Measurements from ENCODE around the gene DCC. TPM values are rescaled to one million over a fixed set of nuclear protein-coding genes. Genes with fewer than 3 reads are reported as not detected.

DCC gene
- total and polyA plus RNA-seq, 2 of the 8 experiments (the other 6 are each of a cell fraction or from before 2014, with no cell fraction given): 0.14 to 1.4 TPM

GRCh38 chr18:52496426-52496825 lies 156.4 kb downstream of the DCC start:
- ChIA-PET POLR2A (ENCODE audit: partially characterized antibody) (no interaction called here), CTCF (ENCODE audit: partially characterized antibody) (interaction anchor here (0.6 kb wide), 1 partner anchor 519 kb away, joined by 3 read pairs; no protein-coding TSS in a partner anchor)
- Histone ChIP-seq H3K18ac (ENCODE audit: extremely low read depth, low read length) (no peak overlapping the region), H3K9ac (replicated peaks in 1 of 4; ENCODE audit: extremely low read depth in 1 of 4, low read depth in 3 of 4, low read length in 3 of 4) (no peak overlapping the region), H2BK120ac (replicated peaks; ENCODE audit: low read depth, low read length) (no peak overlapping the region), H3K56ac (replicated peaks; ENCODE audit: insufficient read length, low read depth, low read length) (no peak overlapping the region), H3K9me3 (ENCODE audit: insufficient read depth in 2 of 2, low read depth in 1 of 2, low read length in 1 of 2) (peaks cover 0 to 4% of the 10 kb centered on the region in 2 experiments; a peak in 1 of 4 replicates), H4K91ac (replicated peaks; ENCODE audit: insufficient read length, low read length) (no peak overlapping the region), H3K79me1 (ENCODE audit: low read depth, low read length) (no peaks in the 10 kb centered on the region), H3K4ac (replicated peaks; ENCODE audit: insufficient read length, low read depth, low read length) (no peak overlapping the region), H3K27ac (ENCODE audit: low read depth, low read length) (no peak overlapping the region), H2BK12ac (ENCODE audit: low read depth, low read length) (no peak overlapping the region), H3K4me2 (ENCODE audit: insufficient read depth in 1 of 2, low read depth in 2 of 2, low read length in 2 of 2) (no peak overlapping the region), H4K8ac (ENCODE audit: extremely low read depth, insufficient read depth, low read length) (no peak overlapping the region), H2AK5ac (ENCODE audit: low read depth, low read length) (no peak overlapping the region), H3K23ac (ENCODE audit: insufficient read length) (no peak overlapping the region), H3K4me1 (replicated peaks in 1 of 4; ENCODE audit: control insufficient read depth in 3 of 4, insufficient read depth in 4 of 4, low read length in 3 of 4) (no peaks in the 10 kb centered on the region), H2BK15ac (ENCODE audit: low read length) (no peak overlapping the region), H3K36me3 (ENCODE audit: control insufficient read depth in 2 of 4, insufficient read depth in 4 of 4, low read length in 3 of 4) (no peaks in the 10 kb centered on the region; a peak in 1 of 8 replicates), H2AFZ (ENCODE audit: low read length) (no peak overlapping the region), H3K23me2 (ENCODE audit: low read depth, low read length) (peaks cover 2% of the 10 kb centered on the region; the same call in 1 of the 2 replicates), H3K4me3 (ENCODE audit: extremely low read depth in 1 of 4, insufficient read depth in 2 of 4, low read depth in 3 of 4, low read length in 4 of 4) (no peak overlapping the region), H3K27me3 (replicated peaks in 1 of 4; ENCODE audit: control insufficient read depth in 3 of 4, extremely low read depth in 1 of 4, insufficient read depth in 3 of 4, low read length in 3 of 4) (no peaks in the 10 kb centered on the region), H2BK5ac (ENCODE audit: low read depth, low read length) (no peak overlapping the region), H4K20me1 (replicated peaks in 1 of 2; ENCODE audit: control insufficient read depth in 1 of 2, insufficient read depth in 2 of 2, low read length in 2 of 2) (no peaks in the 10 kb centered on the region), H2BK20ac (ENCODE audit: low read length) (no peak overlapping the region), H4K5ac (ENCODE audit: insufficient read length, low read depth, low read length) (no peak overlapping the region), H3K79me2 (ENCODE audit: control insufficient read depth in 1 of 2, insufficient read depth in 2 of 2, low read length in 2 of 2) (no peaks in the 10 kb centered on the region), H3K14ac (ENCODE audit: insufficient read length) (no peak overlapping the region)
- DNase-seq (ENCODE audit: low read depth in 1 of 2, low spot score in 2 of 2): no peak
- TF ChIP-seq HDAC2 (IDR thresholded peaks at IDR 0.05; ENCODE audit: borderline replicate concordance in 1 of 2, low read depth in 2 of 2, low read length in 2 of 2): no peak
- no peak for TF ChIP-seq SP4 (IDR thresholded peaks at IDR 0.05; ENCODE audit: low read length)
- no peak for TF ChIP-seq CEBPB (IDR thresholded peaks at IDR 0.05; ENCODE audit: low read depth, low read length)
- no peak for TF ChIP-seq SIN3A (conservative IDR thresholded peaks at IDR 0.05 in 1 of 2, IDR thresholded peaks at IDR 0.05 in 1 of 2; ENCODE audit: low read depth in 1 of 2, low read length in 2 of 2)
- TF ChIP-seq GTF2F1 (IDR thresholded peaks at IDR 0.05; ENCODE audit: borderline replicate concordance, low read depth, low read length): no peak
- no peak for TF ChIP-seq CBX5 (IDR thresholded peaks at IDR 0.05; ENCODE audit: low read depth, low read length)
- TF ChIP-seq PHF8 (conservative IDR thresholded peaks at IDR 0.05; ENCODE audit: low read depth, low read length): no peak
- TF ChIP-seq SP1 (IDR thresholded peaks at IDR 0.05; ENCODE audit: low read depth, low read length): no peak
- TF ChIP-seq ATF3 (IDR thresholded peaks at IDR 0.05; ENCODE audit: insufficient read depth, low read depth, low read length): no peak
- FAIRE-seq: no peak

All from H1 (cell line).